Stimulated activated CD8-positive, alpha-beta memory T cell treated with anti-CD3 and anti-CD28 coated beads, Interleukin-15, amount 100 ng/mL, for 4 hours (primary cell): Measurements from ENCODE around the gene TAB2.
"Not testable (repeated sequence)": the region's sequence is repeated elsewhere in the genome, so short reads cannot be mapped to it uniquely, and the experiment has no call there.

Experiments
- DNase-seq, 2 donors: peaks; one replicate each; pipeline ENCODE4 v3.0.0-alpha.2; 2020; ENCODE audit warnings: low read depth in 2 of 2

Gene TAB2

DNA sequence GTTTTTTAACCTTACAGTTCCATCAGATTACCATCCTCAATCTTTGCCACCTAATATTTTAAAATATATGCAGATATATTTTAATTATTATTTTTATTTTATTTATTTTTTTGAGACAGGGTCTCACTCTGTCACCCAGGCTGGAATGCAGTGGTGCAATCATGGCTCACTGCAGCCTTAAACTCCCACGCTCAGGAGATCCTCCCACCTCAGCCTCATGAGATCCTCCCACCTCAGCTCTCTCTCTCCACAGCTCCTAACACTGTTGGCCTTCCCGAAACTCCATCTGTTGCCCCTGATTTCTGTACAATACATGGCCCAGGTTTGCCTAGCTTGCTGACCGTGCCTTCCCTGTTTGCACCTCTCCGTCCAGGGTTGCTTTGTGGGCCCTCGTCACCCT is 4.4 kb upstream of the TAB2 start:
- no peak for DNase-seq

GRCh38 chr6:149313861-149314260 is 3.7 kb upstream of the TAB2 start:
- no peak for DNase-seq

- DNase-seq = no peak
These were observed 3.1 kb upstream of the TAB2 start for GRCh38 chr6:149314325-149314905.

DNA sequence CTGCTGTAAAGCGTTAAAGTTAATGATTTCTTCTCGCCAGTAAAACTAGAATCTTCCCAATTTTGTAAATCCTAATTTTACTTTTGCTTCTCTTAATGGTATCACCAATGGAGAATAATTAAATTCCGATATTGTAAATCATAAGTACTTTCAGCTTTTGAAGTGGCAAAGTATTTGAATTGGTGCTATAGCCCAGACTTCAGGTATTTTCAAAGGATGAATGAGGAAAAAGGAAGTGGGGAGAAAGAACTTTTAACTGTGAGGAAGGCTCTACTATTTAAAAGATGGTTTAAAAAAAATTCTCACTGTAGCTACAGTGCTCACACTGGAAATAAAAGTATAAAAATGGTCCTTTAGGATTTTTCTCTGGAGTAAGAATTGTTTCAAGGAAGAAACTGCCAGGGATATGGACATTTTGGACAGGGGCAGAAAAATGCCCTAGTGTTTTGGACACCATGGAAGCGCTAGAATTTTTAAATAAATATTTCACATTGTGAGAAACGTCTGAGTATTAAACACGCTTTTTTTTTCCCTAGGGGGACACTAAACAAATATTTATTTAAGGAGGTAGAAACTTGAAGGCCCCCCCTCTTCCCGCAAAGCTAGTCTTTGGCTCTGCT is 1.3 kb upstream of the TAB2 start:
- DNase-seq = no peak

DNA sequence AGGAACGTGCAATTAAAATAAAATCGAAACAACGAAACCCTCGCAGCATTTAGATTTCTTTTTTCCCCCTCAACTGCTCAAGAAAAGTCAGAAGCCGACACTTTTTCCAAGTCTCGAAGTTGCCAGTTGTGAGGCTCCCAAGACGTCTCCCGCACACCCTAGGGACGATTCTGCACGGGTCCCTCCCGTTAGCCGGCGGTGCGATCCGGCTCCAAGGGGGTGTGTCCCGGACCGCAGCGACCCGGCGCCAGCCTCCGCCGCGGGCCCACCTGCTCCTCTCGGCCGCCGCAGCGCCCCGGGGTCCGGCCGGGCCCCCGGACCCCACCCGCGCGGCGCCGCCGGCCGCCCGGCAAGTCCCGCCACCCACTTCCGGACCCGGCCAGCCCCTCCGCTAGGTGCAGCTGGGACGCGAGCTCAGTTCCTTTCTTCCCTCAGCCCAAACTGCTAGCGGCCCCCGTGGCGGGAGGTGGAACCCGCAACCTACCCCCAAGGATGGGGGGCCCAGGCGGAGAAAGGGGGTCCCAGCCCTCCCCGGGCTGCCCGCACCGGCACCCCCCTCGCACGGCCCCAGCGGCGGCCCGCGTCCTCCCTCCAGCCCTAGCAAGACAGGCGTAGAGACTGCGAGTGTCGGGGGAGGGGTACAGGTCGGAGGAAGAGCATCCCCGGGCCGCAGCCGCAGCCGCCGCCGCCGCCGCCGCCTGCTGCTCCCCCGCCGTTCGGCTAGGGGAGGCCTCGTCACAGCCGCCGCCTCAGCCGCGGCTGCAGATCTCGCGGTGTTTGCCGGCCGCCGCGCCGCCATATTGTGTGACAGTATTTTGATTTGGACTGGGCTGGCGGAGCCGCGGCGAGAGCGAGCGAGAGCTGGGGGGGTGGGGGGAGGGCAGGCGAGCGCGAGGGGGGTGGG is 520 bp upstream of the TAB2 start:
- peak; percentile 74 to 83 for DNase-seq

DNA sequence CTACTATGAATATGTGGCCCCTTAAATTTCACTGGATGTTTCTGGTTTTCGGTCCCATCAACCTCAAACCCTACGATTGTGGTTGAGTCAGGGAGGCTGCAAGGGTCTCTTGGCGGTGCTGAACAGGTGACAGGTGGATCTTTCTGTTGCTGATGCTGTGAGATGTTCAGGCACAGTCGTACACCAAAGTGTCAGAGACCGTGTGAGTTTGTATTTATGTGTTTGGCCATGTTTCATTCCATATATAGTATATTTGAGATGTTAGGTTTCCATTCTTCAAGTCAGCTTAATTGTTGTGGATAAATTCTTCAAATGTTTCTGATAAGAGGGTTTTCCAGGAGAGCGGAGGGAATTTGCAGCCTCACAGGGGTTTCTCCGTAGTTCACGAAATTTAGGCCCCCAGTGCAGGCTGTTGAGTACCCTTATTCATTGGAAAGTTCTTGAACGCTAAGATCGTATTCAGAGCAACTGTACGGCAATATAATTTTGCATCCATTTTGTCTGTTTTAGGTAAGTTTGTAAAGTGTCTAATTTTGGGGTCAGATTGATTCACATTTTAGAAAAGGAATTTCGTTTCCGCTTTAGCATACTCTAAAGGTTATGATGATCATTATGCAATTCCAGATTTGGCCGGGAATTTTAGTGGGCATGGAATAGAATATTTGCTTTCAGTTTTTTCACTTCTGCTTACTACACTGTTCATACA is 1.2 kb downstream of the TAB2 start:
- DNase-seq = no peak

GRCh38 chr6:149319422-149319821 is 1.9 kb downstream of the TAB2 start:
- DNase-seq = no peak

GRCh38 chr6:149320016-149320415 is 2.5 kb downstream of the TAB2 start:
- not testable (repeated sequence) for DNase-seq

GRCh38 chr6:149320796-149321195 is 3.3 kb downstream of the TAB2 start:
- DNase-seq = no peak

DNA sequence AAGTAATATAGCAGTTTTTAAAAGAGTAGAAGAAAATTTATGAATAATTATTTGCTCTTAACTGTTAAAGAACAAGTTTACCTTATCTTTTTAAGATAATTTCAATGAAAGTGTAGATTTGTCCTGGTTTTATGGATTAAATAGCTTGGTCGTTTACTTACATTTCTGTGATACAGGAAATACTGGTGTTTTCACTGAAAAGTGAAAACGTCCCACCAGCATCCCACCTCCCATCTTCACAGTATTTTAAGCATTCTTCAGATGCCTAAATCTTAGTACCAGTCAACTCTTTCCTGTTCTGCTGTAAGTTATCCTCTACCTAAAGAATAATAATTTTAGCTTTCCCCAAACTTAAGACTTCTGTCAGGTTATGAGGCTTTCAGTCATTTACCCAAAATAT is 5.8 kb downstream of the TAB2 start:
- no peak for DNase-seq

DNA sequence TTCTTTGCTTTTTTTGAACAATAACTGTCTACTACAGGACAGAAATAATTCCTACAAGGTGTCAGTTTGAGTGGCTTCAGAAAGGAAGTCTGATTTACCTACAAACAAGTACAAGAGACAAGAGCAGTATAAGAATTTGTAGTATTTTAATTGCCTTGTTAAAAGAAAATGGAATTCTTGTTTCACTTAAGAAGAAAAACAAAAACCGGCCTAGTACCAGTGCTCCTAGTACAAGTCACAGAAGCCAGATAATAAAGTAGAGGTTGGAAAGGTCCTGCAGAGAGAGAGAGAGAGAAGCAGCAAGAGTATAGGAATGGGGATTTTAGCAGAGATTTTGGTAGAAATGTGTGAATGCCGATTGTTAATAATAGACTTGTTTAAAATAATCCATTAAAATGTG is 6.4 kb downstream of the TAB2 start:
- no peak for DNase-seq

- no peak for DNase-seq
These were observed 6.9 kb downstream of the TAB2 start for GRCh38 chr6:149324428-149324827.

- DNase-seq = no peak
These were observed 8.2 kb downstream of the TAB2 start for GRCh38 chr6:149325648-149326236.

DNA sequence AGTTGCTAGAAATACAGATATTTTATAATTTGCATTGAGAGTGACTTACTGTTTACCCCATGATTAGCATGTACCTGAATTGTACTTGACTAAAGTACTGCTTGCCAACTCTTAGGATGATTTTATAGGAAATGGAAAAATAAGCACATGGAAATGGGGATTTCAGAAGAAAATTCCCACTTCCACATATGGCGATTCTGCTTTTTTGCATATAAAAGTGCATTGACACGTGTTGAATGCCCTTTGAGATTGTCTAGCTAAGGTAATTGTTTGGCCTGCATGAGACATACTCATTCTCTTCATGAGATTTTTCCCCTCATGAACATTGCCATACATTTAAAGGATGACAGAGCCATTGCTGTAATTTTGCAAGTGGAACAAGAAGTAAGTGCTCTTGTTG is 10.1 kb downstream of the TAB2 start:
- DNase-seq = no peak

DNA sequence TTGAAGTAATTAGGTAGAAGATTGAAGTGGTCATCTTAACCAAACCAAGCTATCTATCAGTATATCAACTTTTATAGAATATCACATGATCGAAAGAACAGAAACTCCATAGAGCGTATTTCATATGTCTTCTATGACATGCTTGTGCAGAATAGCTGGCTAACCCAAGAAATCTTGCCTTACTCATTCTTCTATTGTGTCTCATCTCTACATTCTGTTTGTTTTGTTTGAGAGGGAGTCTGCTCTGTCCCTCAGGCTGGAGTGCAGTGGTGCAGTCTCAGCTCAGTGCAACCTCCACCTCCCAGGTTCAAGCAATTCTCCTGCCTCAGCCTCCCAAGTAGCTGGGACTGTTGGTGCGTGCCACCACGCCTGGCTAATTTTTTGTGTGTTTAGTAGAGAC is 10.6 kb downstream of the TAB2 start:
- no peak for DNase-seq

DNA sequence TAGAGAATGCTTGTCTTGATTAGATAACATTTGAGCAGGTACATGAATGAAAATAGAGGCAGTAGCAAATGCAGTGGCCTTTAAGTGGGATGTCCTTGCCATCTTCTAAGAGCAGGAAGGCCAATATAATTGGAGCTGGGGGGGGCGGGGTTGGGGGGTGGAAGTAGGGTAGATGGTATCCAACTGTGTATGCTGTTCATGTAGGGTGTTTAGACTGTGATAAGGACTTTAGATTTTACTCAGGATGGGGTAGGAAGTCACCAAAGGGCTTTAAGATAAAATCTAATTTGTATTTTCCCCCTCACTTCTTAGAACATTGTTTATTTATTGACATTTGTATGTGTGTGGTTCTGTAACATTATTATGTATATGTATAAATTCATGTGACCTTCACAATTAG is 12.0 kb downstream of the TAB2 start:
- no peak for DNase-seq

DNA sequence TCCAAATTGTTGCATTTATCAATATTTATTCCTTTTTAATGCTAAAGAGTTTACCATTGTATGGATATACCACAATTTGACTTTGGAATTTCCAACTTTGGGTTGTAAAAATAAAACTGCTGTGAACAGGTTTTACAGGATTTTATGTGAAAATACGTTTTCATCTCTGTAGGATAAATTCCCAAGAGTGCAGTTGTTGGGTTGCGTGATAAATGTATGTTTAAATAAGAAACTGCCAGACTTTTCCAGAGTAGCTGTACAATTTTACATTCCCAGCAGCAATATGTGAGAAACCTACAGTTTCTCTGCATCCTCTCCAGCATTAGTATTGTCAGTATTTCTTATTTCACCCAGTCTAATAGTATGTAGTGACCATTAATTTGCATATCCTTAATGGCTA is 12.6 kb downstream of the TAB2 start:
- no peak for DNase-seq

DNA sequence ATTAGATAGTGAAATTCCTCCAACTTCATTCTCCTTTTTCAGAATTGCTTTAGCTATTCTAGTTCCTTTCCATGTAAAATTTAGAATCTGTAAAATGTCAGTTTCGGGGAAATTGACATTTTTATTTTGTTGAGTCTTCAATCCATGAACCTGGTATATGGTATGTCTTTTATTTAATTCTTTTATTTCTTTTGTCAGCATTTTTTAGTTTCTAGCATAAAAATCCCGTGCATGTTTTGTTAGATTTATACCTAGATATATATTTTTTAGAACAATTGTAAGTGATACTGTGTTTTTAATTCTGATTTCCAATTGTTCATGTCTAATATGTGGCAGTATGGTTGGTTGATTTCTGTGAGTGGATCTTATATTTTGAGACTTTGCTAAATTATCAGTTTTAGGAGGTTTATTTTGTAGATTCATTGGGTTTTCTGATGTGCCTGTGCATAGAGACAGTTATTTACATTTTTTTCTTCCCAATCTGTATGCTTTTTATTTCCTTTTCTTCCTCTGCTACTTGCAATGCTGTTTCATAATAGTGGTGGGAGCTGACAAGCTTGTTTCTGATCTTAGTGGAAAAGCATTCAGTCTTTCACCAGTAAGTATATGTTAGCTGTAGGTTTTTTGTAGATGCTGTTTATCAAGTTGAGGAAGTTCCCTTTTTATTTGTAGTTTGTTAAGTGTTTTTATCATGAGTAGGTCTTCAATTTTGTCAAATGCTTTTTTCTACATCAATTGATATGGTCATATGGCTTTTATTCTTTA is 13.7 kb downstream of the TAB2 start:
- DNase-seq = no peak

- no peak for DNase-seq
These were observed 14.4 kb downstream of the TAB2 start for GRCh38 chr6:149331871-149332270.

DNA sequence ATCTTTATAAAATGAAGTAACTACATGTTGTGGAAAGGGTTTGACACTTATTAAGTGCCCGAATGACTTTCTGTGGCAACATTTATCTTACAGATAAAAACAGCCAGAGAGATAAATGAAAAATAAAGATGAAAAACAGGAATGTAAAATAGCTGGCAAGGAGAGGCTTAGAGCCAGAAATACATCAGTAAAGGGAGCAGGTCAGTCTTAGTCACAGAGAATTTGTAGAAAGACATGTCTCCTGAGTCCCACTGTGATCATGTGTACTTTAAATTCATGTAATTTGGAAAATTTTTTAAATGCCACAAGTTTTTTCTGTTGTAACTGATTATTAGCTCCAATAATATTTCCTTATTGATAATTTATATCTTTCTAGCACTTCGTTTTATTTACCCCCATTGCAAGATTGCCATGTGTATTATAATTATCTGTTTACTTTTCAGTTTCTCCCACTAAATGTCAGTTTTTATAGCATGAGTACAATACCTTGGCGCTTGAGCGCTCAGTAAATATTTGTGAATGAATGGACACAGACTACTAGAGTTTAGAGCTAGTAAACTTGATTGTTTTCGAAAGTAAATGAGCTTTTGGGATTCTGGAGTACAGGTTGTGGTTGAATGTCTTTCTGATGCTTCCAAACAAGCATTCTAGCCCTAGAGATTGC is 15.2 kb downstream of the TAB2 start:
- no peak for DNase-seq

GRCh38 chr6:149333266-149333620 is 15.7 kb downstream of the TAB2 start:
- no peak for DNase-seq
